Activated naive CD8-positive, alpha-beta T cell treated with anti-CD3 and anti-CD28 coated beads, Interleukin-2, amount 50 U/mL, for 16 hours (primary cell): Measurements from ENCODE around the gene SLC4A8.
"Not testable (repeated sequence)": the region's sequence is repeated elsewhere in the genome, so short reads cannot be mapped to it uniquely, and the experiment has no call there.

ENCODE experiments used
- DNase-seq: peaks from one replicate; pipeline ENCODE4 v3.0.0-alpha.2; 2020; ENCODE audit warnings: low read depth, low spot score

SLC4A8 gene

GRCh38 chr12:51429700-51430099, 5.1 kb downstream of the SLC4A8 start:
- DNase-seq: no peak

- no peak for DNase-seq
These were observed 5.7 kb downstream of the SLC4A8 start for GRCh38 chr12:51430196-51430895.

GRCh38 chr12:51432921-51433320, 8.3 kb downstream of the SLC4A8 start:
- no peak for DNase-seq

GRCh38 chr12:51434305-51434704, 9.7 kb downstream of the SLC4A8 start:
- no peak for DNase-seq

- no peak for DNase-seq
These were observed 12.8 kb downstream of the SLC4A8 start for GRCh38 chr12:51437431-51437830.

- no peak for DNase-seq
These were observed 14.7 kb downstream of the SLC4A8 start for GRCh38 chr12:51439330-51439729.

- no peak for DNase-seq
These were observed 17.0 kb downstream of the SLC4A8 start for GRCh38 chr12:51441583-51441982.

- DNase-seq: no peak
These were observed 17.7 kb downstream of the SLC4A8 start for GRCh38 chr12:51442324-51442723.

GRCh38 chr12:51443573-51443972, 18.9 kb downstream of the SLC4A8 start:
- DNase-seq: no peak

- no peak for DNase-seq
These were observed 24.1 kb downstream of the SLC4A8 start for GRCh38 chr12:51448618-51449256.

- DNase-seq: no peak
These were observed 25.1 kb downstream of the SLC4A8 start for GRCh38 chr12:51449580-51450246.

GRCh38 chr12:51450333-51450732, 25.7 kb downstream of the SLC4A8 start:
- no peak for DNase-seq

GRCh38 chr12:51450806-51451205, 26.2 kb downstream of the SLC4A8 start:
- no peak for DNase-seq

GRCh38 chr12:51454016-51454415, 29.4 kb downstream of the SLC4A8 start:
- not testable (repeated sequence) for DNase-seq

GRCh38 chr12:51455050-51455449, 30.4 kb downstream of the SLC4A8 start:
- DNase-seq: not testable (repeated sequence)

GRCh38 chr12:51458635-51459034, 34.0 kb downstream of the SLC4A8 start:
- no peak for DNase-seq

GRCh38 chr12:51460519-51460918, 35.9 kb downstream of the SLC4A8 start:
- DNase-seq: no peak

- DNase-seq: no peak
These were observed 40.9 kb downstream of the SLC4A8 start for GRCh38 chr12:51465491-51465890.

- no peak for DNase-seq
These were observed 45.5 kb downstream of the SLC4A8 start for GRCh38 chr12:51470116-51470515.

GRCh38 chr12:51471111-51471864, 46.7 kb downstream of the SLC4A8 start:
- no peak for DNase-seq

- DNase-seq: no peak
These were observed 48.4 kb downstream of the SLC4A8 start for GRCh38 chr12:51472984-51473383.

- no peak for DNase-seq
These were observed 49.3 kb downstream of the SLC4A8 start for GRCh38 chr12:51473947-51474346.
